ENCODE data around the gene SATB1.

Gene SATB1

GRCh38 chr3:18431266-18431665, 6.1 kb upstream of the SATB1 start:
- no peak for DNase-seq (ENCODE audit: low read depth in 2 of 2)

DNA sequence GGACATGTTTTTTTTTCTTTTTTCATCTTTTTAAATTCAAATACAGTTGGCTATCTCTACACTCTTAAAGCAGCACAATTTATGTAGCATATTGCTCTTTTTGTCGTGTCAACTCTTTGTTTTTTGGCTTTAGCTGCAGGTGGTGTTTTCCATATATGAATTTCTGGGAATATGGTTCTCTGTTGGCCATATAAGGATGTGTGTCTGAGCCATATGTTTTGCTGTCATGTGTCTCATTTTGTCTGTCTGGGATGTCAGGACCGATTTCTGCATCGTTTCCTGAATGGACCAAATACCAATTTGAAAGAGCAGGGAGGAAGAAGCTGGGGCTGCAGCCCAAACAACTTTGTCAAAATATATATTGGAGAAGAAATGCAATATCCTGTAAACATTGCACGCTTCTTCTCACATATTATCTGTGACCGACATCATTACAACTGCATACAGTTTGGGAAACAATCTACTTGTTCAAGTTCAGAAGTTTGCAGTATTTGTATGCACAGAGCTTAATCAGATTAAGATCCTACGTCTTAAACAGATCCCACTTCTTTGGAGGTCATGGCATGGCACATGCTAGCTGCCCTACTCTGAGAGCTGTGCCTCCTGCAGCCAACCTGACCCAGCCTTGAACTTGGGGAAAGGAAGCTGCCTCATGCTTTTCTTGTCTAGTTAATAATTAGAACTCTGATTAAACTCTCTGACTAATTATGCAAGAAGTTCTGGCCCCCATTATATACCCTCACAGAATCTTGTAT, 4.0 kb upstream of the SATB1 start:
- no peak for DNase-seq (ENCODE audit: low read depth in 2 of 2)

- DNase-seq (ENCODE audit: low read depth in 2 of 2): no peak
Measured at GRCh38 chr3:18428036-18428435, 2.9 kb upstream of the SATB1 start.

- DNase-seq (ENCODE audit: low read depth in 2 of 2): no peak
Measured at GRCh38 chr3:18426597-18427193, 1.6 kb upstream of the SATB1 start.

- DNase-seq (ENCODE audit: low read depth in 2 of 2): peak; percentile 62 to 63
Measured at GRCh38 chr3:18425641-18426257, 610 bp upstream of the SATB1 start.

DNA sequence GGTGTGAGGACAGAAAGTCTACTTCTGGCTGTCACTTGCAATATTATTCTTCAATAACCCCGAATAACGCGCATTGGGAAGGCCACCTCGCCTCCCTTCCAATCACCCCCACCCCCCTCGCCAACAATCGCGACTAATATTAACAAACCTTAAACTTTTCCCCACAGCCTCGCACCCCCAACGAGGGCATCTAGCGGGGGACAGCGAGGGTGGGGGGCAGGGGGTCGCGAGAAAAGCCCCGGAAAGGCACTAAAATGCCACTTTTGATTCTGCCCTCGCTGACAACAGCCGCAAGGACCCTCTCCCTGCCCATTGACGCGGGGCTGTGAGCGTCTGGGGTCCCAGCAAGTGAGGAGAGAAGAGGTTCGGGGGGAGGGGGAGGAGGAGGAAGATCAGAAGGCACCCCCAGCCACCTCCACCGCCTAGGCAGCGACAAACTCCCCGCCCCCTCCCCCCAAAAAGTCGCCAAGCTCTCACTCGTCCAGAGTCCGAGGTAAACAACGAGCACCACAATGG, 868 bp downstream of the SATB1 start:
- DNase-seq (ENCODE audit: low read depth in 2 of 2): no peak

GRCh38 chr3:18423401-18424212, 1.5 kb downstream of the SATB1 start:
- no peak for DNase-seq (ENCODE audit: low read depth in 2 of 2)

- no peak for DNase-seq (ENCODE audit: low read depth in 2 of 2)
Measured at GRCh38 chr3:18422972-18423371, 2.2 kb downstream of the SATB1 start.

GRCh38 chr3:18420555-18420954, 4.6 kb downstream of the SATB1 start:
- no peak for DNase-seq (ENCODE audit: low read depth in 2 of 2)

DNA sequence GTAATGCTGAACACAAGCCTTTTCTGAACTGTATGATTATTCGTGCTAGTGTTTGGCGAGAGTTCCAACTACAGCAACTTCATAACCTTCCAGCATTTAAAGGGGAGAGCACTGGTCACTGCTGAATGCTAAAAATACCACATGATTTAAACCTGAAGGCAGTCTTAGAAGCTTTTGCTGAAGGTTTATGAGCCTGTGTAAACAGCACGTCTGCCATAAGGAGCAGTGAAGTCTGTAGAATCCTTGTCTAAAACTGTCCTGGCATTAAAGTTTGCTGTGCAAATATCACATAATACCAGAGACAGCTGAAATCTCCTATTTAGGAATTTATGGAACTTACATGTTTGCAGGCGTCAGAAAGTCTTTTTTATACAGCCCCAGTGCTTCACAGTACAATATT, 5.9 kb downstream of the SATB1 start:
- DNase-seq (ENCODE audit: low read depth in 2 of 2): no peak

DNA sequence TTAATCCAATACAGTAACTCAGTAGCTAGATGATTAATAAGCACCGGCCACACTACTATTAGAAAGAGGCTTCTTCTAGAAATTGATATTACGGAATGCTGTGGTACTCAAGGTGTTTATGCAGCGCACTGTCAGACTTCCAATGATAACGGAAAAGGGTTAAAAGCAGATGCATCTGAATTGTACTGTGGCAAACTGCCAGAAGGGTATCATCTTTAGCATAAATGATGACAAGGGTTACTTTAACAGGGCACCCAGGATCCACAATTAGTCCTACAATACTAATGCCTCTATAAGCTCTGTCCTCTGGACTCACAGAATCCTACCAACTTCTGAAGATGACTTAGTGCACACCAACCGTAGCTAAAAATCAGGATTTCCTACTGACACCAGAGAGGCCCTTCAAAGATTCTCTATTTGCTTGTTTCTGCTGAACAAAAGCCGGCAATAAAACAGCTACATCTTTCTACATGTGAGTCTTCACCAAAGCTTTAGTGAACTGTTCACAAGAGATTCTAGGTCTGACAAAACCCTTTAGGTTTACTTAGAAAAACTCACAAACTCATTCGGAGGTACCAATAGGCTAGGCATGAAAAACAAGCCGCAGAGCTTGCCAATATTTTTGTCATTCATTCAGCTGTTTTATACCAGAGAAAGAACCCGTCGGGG, 7.1 kb downstream of the SATB1 start:
- DNase-seq (ENCODE audit: low read depth in 2 of 2): no peak

- DNase-seq (ENCODE audit: low read depth in 2 of 2): no peak
Measured at GRCh38 chr3:18416332-18416731, 8.8 kb downstream of the SATB1 start.

GRCh38 chr3:18415839-18416238, 9.3 kb downstream of the SATB1 start:
- no peak for DNase-seq (ENCODE audit: low read depth in 2 of 2)

DNA sequence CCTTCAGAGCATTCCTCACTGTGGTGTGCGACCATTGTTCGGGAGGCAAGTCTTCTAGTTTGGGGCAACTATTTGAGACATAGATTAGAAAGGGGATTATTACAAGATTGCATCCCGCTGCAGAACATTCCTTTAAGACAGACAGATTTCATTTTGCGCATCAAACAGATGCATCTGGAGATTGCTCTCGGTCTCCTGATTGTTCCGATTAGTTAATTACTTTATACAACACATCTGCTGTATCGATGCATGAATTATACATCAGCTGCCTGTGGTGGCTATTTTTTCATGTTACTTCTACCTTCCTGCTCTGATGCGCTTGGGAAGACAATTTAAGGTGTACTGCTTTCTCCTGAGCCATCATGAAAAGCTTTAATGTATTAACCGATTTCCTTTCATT, 10.0 kb downstream of the SATB1 start:
- DNase-seq (ENCODE audit: low read depth in 2 of 2): no peak

GRCh38 chr3:18412684-18413083, 12.5 kb downstream of the SATB1 start:
- DNase-seq (ENCODE audit: low read depth in 2 of 2): no peak

DNA sequence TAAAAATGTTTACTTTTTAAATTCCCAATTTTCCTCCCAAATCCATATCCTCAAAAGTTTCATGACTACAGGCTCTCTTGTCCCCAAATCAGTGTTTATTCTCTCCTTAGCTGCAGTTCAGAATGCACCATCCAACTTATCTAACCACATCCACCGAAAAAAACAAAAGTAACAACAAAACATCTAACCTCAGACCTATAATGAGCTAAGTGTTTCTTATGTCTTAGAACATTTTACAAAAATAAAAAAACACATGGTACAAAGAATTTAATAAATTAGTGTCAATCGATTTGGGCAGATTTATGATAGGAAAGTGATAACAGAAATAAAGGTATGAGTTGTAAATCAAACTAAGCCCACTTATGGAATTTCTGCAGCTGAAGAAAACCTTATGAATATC, 13.6 kb downstream of the SATB1 start:
- DNase-seq (ENCODE audit: low read depth in 2 of 2): no peak

GRCh38 chr3:18410205-18410604, 14.9 kb downstream of the SATB1 start:
- no peak for DNase-seq (ENCODE audit: low read depth in 2 of 2)

GRCh38 chr3:18409266-18409665, 15.9 kb downstream of the SATB1 start:
- DNase-seq (ENCODE audit: low read depth in 2 of 2): no peak

DNA sequence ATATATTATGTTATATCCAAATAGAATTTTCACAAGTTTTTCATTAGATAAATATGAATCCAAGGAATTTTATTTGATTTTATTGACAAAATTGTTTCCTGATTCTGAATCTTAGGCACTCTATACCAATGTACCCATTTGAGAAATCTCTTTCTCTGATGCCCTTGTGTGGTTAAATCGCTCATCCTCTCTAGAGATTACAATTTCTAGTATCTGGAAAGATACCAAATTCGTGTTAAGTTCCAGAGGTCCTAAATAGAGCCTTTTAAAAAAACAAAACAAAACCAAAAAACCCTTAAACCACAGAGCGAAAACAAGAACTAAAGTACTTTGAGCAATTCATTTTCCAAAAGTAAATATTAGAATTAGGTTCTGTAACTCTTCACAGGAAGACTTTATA, 20.0 kb downstream of the SATB1 start:
- DNase-seq (ENCODE audit: low read depth in 2 of 2): no peak

DNA sequence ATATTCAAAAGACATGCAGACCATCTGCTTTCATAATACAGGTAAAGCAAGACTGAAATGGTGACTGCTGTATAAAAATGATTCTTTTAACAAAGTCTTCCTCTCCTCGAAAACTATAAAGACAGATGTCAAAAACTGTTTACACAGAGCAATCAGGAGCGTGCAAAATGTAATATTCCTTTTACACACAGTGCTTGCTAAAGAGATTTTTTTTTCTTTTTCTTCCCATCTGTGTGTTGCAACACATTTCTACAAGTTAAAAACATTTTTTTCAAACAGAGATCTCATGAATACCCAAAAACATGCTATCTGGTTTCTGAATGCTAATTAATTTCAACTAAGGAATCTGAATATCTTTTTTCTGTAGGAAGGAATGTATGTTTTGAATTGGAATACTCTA, 22.1 kb downstream of the SATB1 start:
- DNase-seq (ENCODE audit: low read depth in 2 of 2): no peak

- DNase-seq (ENCODE audit: low read depth in 2 of 2): no peak
Measured at GRCh38 chr3:18402239-18402799, 22.8 kb downstream of the SATB1 start.
